Sigmoid colon (tissue), 7 donors: ENCODE measurements around the gene GFM1. TPM values are rescaled to one million over a fixed set of nuclear protein-coding genes. Genes with fewer than 3 reads are reported as not detected.
A peak's percentile ranks its signal among the peaks of the same experiment; 100 is the strongest.

Source experiments
- DNase-seq: peaks from one replicate; pipeline ENCODE4 v3.0.0-alpha.2; 2019
- H3K27ac ChIP-seq, 4 donors: fragments of 200-600 bp; sonication (generic); one replicate each; pipeline ENCODE4 v1.5.1; 2016 to 2019; ENCODE audit warnings: mild to moderate bottlenecking in 1 of 4
- H3K27me3 ChIP-seq, 3 donors: fragments of 200-600 bp; sonication (generic); one replicate each; pipeline ENCODE4 v1.5.1; 2019; ENCODE audit warnings: mild to moderate bottlenecking in 1 of 3
- H3K36me3 ChIP-seq, 4 donors: fragments of 200-600 bp; sonication (generic); one replicate each; pipeline ENCODE4 v1.5.1; 2016 to 2019
- H3K4me1 ChIP-seq, 4 donors: fragments of 200-600 bp; sonication (generic); one replicate each; pipeline ENCODE4 v1.5.1; 2017 to 2019
- H3K4me3 ChIP-seq, 4 donors: fragments of 200-600 bp; sonication (generic); one replicate each; pipeline ENCODE4 v1.5.1; 2017 to 2019; ENCODE audit warnings: mild to moderate bottlenecking in 2 of 4, moderate library complexity in 1 of 4
- H3K9me3 ChIP-seq, 4 donors: fragments of 200-600 bp in 3 of 4; sonication (generic) in 3 of 4; one replicate each; pipeline versions ENCODE4 v1.5.1 to v1.6.1; 2013 to 2019
- EP300 ChIP-seq, 4 donors: sonication (generic); formaldehyde crosslinking; IDR thresholded peaks; one replicate each; pipeline ENCODE4 v1.6.1; 2017; ENCODE audit warnings: antibody characterized with exemption in 4 of 4
- POLR2A ChIP-seq, 2 donors: fragments of 450-650 bp; IDR thresholded peaks; one replicate each; pipeline ENCODE4 v1.6.1; 2016; ENCODE audit warnings: antibody characterized with exemption in 2 of 2, mild to moderate bottlenecking in 2 of 2, moderate library complexity in 2 of 2
- POLR2AphosphoS5 ChIP-seq, 4 donors: sonication (generic); formaldehyde crosslinking; IDR thresholded peaks; one replicate each; pipeline ENCODE4 v1.6.1; 2017; ENCODE audit warnings: antibody characterized with exemption in 4 of 4
- WGBS, 2 donors: extraction: QIAGEN DNeasy Blood & Tissue Kit; methylation state at CpG; one replicate each; pipeline ENCODE4 v1.1.7; 2013; 5-methylcytosine and 5-hydroxymethylcytosine counted together
- intact Hi-C: fragments of 100-400 bp; cut with DNase I; formaldehyde crosslinking; loops from one replicate; pipeline ENCODE4 v1.15.1; 2023
- polyA plus RNA-seq, 3 donors: library from polyadenylated mRNA; stranded (reverse); fragments of 200-250 nt; gene quantifications; one replicate each; pipeline ENCODE4 v1.2.3, GENCODE V29; 2013
- total RNA-seq, 4 donors: library from RNA; depleted of rRNA; stranded (reverse); fragments of >200 nt; gene quantifications; one replicate each; pipeline ENCODE4 v1.1.0, GENCODE V29; 2016
- TF ChIP-seq, protein P1 (sequence below), 4 experiments: fragments of 450-650 bp in 3 of 4; fragments of 200-600 bp in 1 of 4; IDR thresholded peaks; one replicate each; pipeline ENCODE4 v1.5.1; 2016 to 2019; ENCODE audit warnings: antibody characterized with exemption in 4 of 4, mild to moderate bottlenecking in 3 of 4, moderate library complexity in 2 of 4
- donor health status: healthy with polysubstance abuse.
- donor health status: Bipolar disorder and iron deficiency.
- donor health status: healthy.

GFM1 gene
- total and polyA plus RNA-seq, 7 donors = 10.2 to 56.2 (median 32.7) TPM

DNA sequence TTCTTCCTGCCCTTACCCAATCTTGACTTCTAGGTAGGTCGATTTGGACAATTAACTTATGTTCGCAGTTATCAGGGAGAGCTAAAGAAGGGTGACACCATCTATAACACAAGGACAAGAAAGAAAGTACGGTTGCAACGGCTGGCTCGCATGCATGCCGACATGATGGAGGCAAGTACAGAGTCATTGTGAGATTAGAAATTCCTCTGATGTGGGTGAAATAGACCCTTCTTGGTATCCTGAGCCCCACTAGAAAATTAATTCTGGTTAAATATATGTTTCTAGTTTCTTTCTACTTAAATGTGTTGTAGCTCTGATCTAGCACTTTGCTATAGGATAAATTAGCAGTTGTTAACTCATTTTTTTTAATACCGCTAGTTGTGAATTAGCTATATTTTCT, 14.6 kb downstream of the GFM1 start:
- Histone ChIP-seq H3K9me3 (no peaks in the 10 kb centered on the region), H3K4me3 (no peak overlapping the region), H3K36me3 (peaks cover 7 to 88% (median 27%) of the 10 kb centered on the region in 4 donors), H3K27me3 (no peaks in the 10 kb centered on the region), H3K4me1 (no peaks in the 10 kb centered on the region), H3K27ac (no peak overlapping the region)
- intact Hi-C loops = loop anchor here (5.0 kb wide), 1 partner anchor 133 kb away; no protein-coding TSS in a partner anchor
- 87 to 90% methylated on average over 7 of the region's 7 CpGs for WGBS, 2 donors
- TF ChIP-seq POLR2A (IDR thresholded peaks at IDR 0.05) = no peak
- TF ChIP-seq, protein P1, sequence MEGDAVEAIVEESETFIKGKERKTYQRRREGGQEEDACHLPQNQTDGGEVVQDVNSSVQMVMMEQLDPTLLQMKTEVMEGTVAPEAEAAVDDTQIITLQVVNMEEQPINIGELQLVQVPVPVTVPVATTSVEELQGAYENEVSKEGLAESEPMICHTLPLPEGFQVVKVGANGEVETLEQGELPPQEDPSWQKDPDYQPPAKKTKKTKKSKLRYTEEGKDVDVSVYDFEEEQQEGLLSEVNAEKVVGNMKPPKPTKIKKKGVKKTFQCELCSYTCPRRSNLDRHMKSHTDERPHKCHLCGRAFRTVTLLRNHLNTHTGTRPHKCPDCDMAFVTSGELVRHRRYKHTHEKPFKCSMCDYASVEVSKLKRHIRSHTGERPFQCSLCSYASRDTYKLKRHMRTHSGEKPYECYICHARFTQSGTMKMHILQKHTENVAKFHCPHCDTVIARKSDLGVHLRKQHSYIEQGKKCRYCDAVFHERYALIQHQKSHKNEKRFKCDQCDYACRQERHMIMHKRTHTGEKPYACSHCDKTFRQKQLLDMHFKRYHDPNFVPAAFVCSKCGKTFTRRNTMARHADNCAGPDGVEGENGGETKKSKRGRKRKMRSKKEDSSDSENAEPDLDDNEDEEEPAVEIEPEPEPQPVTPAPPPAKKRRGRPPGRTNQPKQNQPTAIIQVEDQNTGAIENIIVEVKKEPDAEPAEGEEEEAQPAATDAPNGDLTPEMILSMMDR (IDR thresholded peaks at IDR 0.05) = no peak
- no peak for TF ChIP-seq POLR2AphosphoS5 (IDR thresholded peaks at IDR 0.05)
- no peak for TF ChIP-seq EP300 (IDR thresholded peaks at IDR 0.05)
- DNase-seq = no peak

DNA sequence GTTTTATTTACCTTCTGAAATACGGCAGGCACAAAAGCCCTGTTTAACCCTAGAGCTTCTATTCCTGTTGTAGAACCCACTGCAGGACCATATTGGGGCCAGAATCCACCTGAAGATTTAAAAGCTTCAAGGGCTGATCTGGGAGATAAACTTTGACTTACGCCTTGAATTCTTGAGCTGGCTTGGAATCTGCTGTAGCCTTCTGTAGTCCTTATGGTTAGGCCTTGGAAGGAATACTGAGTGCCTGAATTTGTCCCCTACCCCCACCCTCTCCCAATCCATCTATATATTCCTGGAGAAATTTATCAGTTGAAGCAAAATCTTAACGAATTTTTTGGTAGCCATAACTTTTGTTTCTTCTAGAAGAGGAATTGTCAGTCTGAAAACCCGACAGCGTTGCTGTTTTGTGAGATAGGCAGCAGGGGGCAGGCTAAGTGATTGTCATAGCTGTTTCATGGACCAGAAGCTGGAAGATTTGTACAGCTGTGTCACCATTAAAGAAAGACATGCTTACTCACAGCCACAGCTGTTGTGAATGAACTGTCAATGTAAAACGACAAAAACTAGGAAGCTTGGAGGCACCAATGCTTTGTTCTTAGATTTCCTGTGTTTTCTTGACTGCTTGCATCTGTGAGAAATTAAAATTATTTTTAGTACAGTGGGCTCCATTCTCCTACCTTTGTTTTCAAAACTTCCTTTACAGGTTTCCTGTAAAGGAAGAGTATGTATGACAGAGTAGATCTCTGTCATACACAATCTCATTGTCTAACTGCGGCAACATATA, 15.3 kb downstream of the GFM1 start:
- peaks cover 7 to 88% (median 29%) of the 10 kb centered on the region in 4 donors for H3K36me3 ChIP-seq
- H3K9me3 ChIP-seq = no peaks in the 10 kb centered on the region
- TF ChIP-seq, protein P1 (IDR thresholded peaks at IDR 0.05) = peak; percentile 21 to 60 (median 42)
- TF ChIP-seq EP300 (IDR thresholded peaks at IDR 0.05) = no peak
- no peaks in the 10 kb centered on the region for H3K4me1 ChIP-seq
- WGBS, 2 donors = 41% methylated on average over 7 of the region's 7 CpGs
- H3K4me3 ChIP-seq = no peak overlapping the region
- peak; percentile 66 for DNase-seq
- intact Hi-C loops = loop anchor here (5.0 kb wide), 1 partner anchor 133 kb away; no protein-coding TSS in a partner anchor
- peak overlapping the region in 1 of 4 donors; percentile 23 for H3K27ac ChIP-seq
- H3K27me3 ChIP-seq = no peaks in the 10 kb centered on the region

DNA sequence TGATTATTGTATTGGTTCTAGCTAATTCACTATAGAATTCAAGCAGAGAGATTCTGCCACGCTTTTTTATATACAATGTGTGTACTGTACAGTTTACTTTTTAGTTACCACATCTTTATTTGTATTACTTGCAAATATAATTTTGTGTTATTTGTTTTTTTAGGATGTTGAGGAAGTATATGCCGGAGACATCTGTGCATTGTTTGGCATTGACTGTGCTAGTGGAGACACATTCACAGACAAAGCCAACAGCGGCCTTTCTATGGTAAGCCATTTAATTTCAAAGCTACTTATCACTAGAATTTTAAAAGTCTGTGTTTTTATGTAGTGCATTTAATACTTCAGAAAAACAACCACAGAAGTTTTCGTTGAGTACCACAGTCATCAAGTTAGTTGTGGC, 16.4 kb downstream of the GFM1 start:
- Histone ChIP-seq H3K27me3 (no peaks in the 10 kb centered on the region), H3K27ac (no peak overlapping the region), H3K9me3 (no peaks in the 10 kb centered on the region), H3K4me3 (no peak overlapping the region), H3K36me3 (peaks cover 7 to 88% (median 26%) of the 10 kb centered on the region in 4 donors), H3K4me1 (no peaks in the 10 kb centered on the region)
- no peak for DNase-seq
- intact Hi-C loops = no loop called here
- TF ChIP-seq POLR2AphosphoS5 (IDR thresholded peaks at IDR 0.05) = no peak
- no peak for TF ChIP-seq POLR2A (IDR thresholded peaks at IDR 0.05)
- TF ChIP-seq, protein P1 (IDR thresholded peaks at IDR 0.05) = no peak
- no peak for TF ChIP-seq EP300 (IDR thresholded peaks at IDR 0.05)
- 82 to 90% methylated on average over 4 of the region's 4 CpGs for WGBS, 2 donors

DNA sequence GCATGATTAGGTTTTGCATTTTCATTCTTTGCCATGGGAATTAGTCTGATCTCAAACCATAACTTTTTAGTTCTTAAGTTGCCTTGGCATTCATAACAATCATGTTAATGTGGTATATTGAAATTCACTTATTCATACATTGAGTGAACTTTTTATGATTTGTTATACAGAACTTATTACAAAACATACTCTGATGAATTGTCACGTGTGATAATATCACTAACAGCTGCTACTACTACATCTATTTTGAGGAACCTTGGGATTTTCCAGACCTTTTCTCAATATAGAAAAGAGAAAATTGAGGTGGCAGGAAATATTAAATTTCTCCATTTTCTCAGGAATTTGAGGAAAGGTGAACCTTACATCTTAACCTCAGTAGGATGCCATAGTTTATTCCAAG, 18.9 kb downstream of the GFM1 start:
- H3K36me3 ChIP-seq = peaks cover 7 to 97% (median 22%) of the 10 kb centered on the region in 4 donors
- no peaks in the 10 kb centered on the region for H3K9me3 ChIP-seq
- intact Hi-C loops = no loop called here
- no peak overlapping the region for H3K4me3 ChIP-seq
- H3K27me3 ChIP-seq = no peaks in the 10 kb centered on the region
- no peak for DNase-seq
- no peak for TF ChIP-seq EP300 (IDR thresholded peaks at IDR 0.05)
- TF ChIP-seq, protein P1 (IDR thresholded peaks at IDR 0.05) = no peak
- no peak for TF ChIP-seq POLR2A (IDR thresholded peaks at IDR 0.05)
- no peak for TF ChIP-seq POLR2AphosphoS5 (IDR thresholded peaks at IDR 0.05)
- WGBS, 2 donors = 94 to 96% methylated on average over 1 of the region's 1 CpG
- no peak overlapping the region for H3K27ac ChIP-seq
- H3K4me1 ChIP-seq = no peaks in the 10 kb centered on the region
